ENCODE data around the gene APOLD1. TPM values are rescaled to one million over a fixed set of nuclear protein-coding genes. Genes with fewer than 3 reads are reported as not detected.

Gene APOLD1
- total and polyA plus RNA-seq, 2 of the 8 experiments (the other 6 are each of a cell fraction or from before 2014, with no cell fraction given) = 0.12 to 0.71 TPM

DNA sequence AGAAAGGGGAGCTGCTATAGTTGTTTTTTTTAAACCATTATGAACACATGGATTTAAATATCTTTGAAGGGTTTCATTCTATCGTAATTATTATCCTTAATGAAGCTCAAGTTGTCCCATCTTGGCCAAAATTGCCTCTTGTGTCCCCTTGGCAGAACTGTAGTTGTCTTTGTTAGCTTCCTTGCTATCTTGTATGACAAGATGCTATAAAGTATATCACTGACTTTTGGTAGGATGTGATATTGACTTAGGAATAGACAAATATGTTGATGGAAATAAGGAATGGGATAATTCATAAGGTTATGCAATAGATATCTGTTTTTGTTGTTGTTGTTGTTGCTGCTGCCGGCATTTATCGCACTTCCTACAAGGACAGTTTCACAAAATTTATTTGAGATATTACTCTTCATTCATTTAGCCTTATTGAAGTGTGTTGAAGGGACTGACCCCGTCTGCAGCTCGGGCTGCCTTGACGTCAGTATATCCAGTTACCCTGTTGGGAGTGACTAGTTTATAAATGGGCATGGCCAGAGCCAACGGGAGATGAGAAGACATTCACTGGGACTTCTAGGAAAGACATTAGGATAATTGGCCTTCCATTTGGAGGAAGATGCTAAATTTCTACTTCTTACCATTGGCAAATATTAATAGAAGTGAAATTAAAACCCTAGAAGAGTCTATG lies 26.1 kb upstream of the APOLD1 start:
- Histone ChIP-seq H3K27me3 (replicated peaks in 1 of 4; ENCODE audit: control insufficient read depth in 3 of 4, extremely low read depth in 1 of 4, insufficient read depth in 3 of 4, low read length in 3 of 4) (no peaks in the 10 kb centered on the region), H3K4ac (replicated peaks; ENCODE audit: insufficient read length, low read depth, low read length) (no peak overlapping the region), H2BK15ac (ENCODE audit: low read length) (no peak overlapping the region), H3K18ac (ENCODE audit: extremely low read depth, low read length) (no peak overlapping the region), H3K23me2 (ENCODE audit: low read depth, low read length) (no peaks in the 10 kb centered on the region; the same call in 1 of the 2 replicates), H3K79me1 (ENCODE audit: low read depth, low read length) (no peaks in the 10 kb centered on the region), H3K9ac (replicated peaks in 1 of 4; ENCODE audit: extremely low read depth in 1 of 4, low read depth in 3 of 4, low read length in 3 of 4) (no peak overlapping the region), H3K23ac (ENCODE audit: insufficient read length) (no peak overlapping the region), H3K79me2 (ENCODE audit: control insufficient read depth in 1 of 2, insufficient read depth in 2 of 2, low read length in 2 of 2) (no peaks in the 10 kb centered on the region), H2BK20ac (ENCODE audit: low read length) (no peak overlapping the region), H3K56ac (replicated peaks; ENCODE audit: insufficient read length, low read depth, low read length) (no peak overlapping the region), H3K4me1 (replicated peaks in 1 of 4; ENCODE audit: control insufficient read depth in 3 of 4, insufficient read depth in 4 of 4, low read length in 3 of 4) (no peaks in the 10 kb centered on the region), H3K9me3 (ENCODE audit: insufficient read depth in 2 of 2, low read depth in 1 of 2, low read length in 1 of 2) (no peaks in the 10 kb centered on the region), H2BK12ac (ENCODE audit: low read depth, low read length) (no peak overlapping the region), H2AK5ac (ENCODE audit: low read depth, low read length) (no peak overlapping the region), H3K4me3 (ENCODE audit: extremely low read depth in 1 of 4, insufficient read depth in 2 of 4, low read depth in 3 of 4, low read length in 4 of 4) (no peak overlapping the region), H2BK5ac (ENCODE audit: low read depth, low read length) (no peak overlapping the region), H4K91ac (replicated peaks; ENCODE audit: insufficient read length, low read length) (no peak overlapping the region), H2AFZ (ENCODE audit: low read length) (no peak overlapping the region), H3K4me2 (ENCODE audit: insufficient read depth in 1 of 2, low read depth in 2 of 2, low read length in 2 of 2) (no peak overlapping the region), H3K27ac (ENCODE audit: low read depth, low read length) (no peak overlapping the region), H3K36me3 (ENCODE audit: control insufficient read depth in 2 of 4, insufficient read depth in 4 of 4, low read length in 3 of 4) (no peaks in the 10 kb centered on the region), H3K14ac (ENCODE audit: insufficient read length) (no peak overlapping the region), H4K5ac (ENCODE audit: insufficient read length, low read depth, low read length) (no peak overlapping the region), H4K8ac (ENCODE audit: extremely low read depth, insufficient read depth, low read length) (no peak overlapping the region), H4K20me1 (replicated peaks in 1 of 2; ENCODE audit: control insufficient read depth in 1 of 2, insufficient read depth in 2 of 2, low read length in 2 of 2) (no peaks in the 10 kb centered on the region), H2BK120ac (replicated peaks; ENCODE audit: low read depth, low read length) (no peak overlapping the region)
- TF ChIP-seq YY1 (IDR thresholded peaks at IDR 0.05; ENCODE audit: low read depth, low read length) (no peak), CHD1 (IDR thresholded peaks at IDR 0.05; ENCODE audit: low read depth, low read length) (no peak), BCL11A (IDR thresholded peaks at IDR 0.05; ENCODE audit: low read depth in 2 of 2, low read length in 2 of 2) (no peak), SIN3A (conservative IDR thresholded peaks at IDR 0.05 in 1 of 2, IDR thresholded peaks at IDR 0.05 in 1 of 2; ENCODE audit: low read depth in 1 of 2, low read length in 2 of 2) (no peak), RXRA (IDR thresholded peaks at IDR 0.05; ENCODE audit: insufficient read depth, low read depth, low read length) (no peak), BRCA1 (IDR thresholded peaks at IDR 0.05; ENCODE audit: low read depth, low read length) (no peak)
- TF ChIP-seq, protein P1, sequence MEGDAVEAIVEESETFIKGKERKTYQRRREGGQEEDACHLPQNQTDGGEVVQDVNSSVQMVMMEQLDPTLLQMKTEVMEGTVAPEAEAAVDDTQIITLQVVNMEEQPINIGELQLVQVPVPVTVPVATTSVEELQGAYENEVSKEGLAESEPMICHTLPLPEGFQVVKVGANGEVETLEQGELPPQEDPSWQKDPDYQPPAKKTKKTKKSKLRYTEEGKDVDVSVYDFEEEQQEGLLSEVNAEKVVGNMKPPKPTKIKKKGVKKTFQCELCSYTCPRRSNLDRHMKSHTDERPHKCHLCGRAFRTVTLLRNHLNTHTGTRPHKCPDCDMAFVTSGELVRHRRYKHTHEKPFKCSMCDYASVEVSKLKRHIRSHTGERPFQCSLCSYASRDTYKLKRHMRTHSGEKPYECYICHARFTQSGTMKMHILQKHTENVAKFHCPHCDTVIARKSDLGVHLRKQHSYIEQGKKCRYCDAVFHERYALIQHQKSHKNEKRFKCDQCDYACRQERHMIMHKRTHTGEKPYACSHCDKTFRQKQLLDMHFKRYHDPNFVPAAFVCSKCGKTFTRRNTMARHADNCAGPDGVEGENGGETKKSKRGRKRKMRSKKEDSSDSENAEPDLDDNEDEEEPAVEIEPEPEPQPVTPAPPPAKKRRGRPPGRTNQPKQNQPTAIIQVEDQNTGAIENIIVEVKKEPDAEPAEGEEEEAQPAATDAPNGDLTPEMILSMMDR (IDR thresholded peaks at IDR 0.05; ENCODE audit: control extremely low read depth in 1 of 3, insufficient read depth in 1 of 3, low read depth in 1 of 3, low read length in 3 of 3) = no peak
- ChIA-PET POLR2A (ENCODE audit: partially characterized antibody) (no interaction called here), CTCF (ENCODE audit: partially characterized antibody) (interaction anchor here (0.6 to 1.2 kb wide), 4 partner anchors 9 to 45 kb away, joined by 3 read pairs; no protein-coding TSS in a partner anchor)
- WGBS, 2 experiments (ENCODE audit: extremely low coverage in 1 of 2, insufficient coverage in 1 of 2, insufficient read length in 1 of 2, insufficient replicate concordance in 2 of 2, low coverage in 1 of 2, low lambda C conversion rate in 2 of 2, missing lambda C conversion rate in 1 of 2) = 89% methylated on average over 7 of the region's 7 CpGs; no CpG with 5 or more reads in 1 of the 2 experiments
- FAIRE-seq (no peak), DNase-seq (ENCODE audit: low read depth in 1 of 2, low spot score in 2 of 2) (no peak)

Measured in H1 (cell line).